Panc1 (cell line): Measurements from ENCODE around the gene SDR39U1. TPM values are rescaled to one million over a fixed set of nuclear protein-coding genes. Genes with fewer than 3 reads are reported as not detected.

ENCODE experiments used
- ATAC-seq: fragments of 200-7000 bp; cut with Tn5 transposase; 2 replicates; pipeline ENCODE4 v1.9.1; 2020; ENCODE audit warnings: mild to moderate bottlenecking, moderate library complexity
- BruUV-seq: library from RNA; stranded (reverse); fragments of 400-500 nt; replicated peaks from 2 replicates; lab custom pipeline; 2021; lab: Mats Ljungman, UMichigan
- CTCF ChIA-PET: fragments of 300-600 bp; sonication (Branson Sonifier 250); formaldehyde crosslinking; loops from one replicate; lab custom pipeline; 2022; ENCODE audit warnings: antibody characterized with exemption; lab: Charles Lee
- POLR2A ChIA-PET: fragments of 300-600 bp; sonication (Branson Sonifier 250); formaldehyde crosslinking; loops from one replicate; lab custom pipeline; 2022; ENCODE audit warnings: antibody characterized with exemption; lab: Charles Lee
- DNase-seq: peaks from one replicate; pipeline ENCODE4 v3.0.0-alpha.2; 2010; ENCODE audit warnings: low read depth, low spot score
- H3K27ac ChIP-seq: 2 replicates; pipeline ENCODE4 v1.5.1; 2011; ENCODE audit warnings: mild to moderate bottlenecking, low read length, inconsistent platforms
- H3K27me3 ChIP-seq: fragments of 200-500 bp; sonication (Bioruptor generic); 2 replicates; pipeline ENCODE4 v1.6.0; 2014; ENCODE audit warnings: low read length, inconsistent platforms; ENCODE audit not compliant: control insufficient read depth, insufficient read depth
- H3K36me3 ChIP-seq: fragments of 200-500 bp; sonication (Bioruptor generic); 2 replicates; pipeline ENCODE4 v1.5.1; 2014; ENCODE audit warnings: inconsistent platforms, mild to moderate bottlenecking, low read length, moderate library complexity; ENCODE audit not compliant: control insufficient read depth, insufficient read depth
- H3K4me1 ChIP-seq: 2 replicates; pipeline ENCODE4 v1.5.1; 2011; ENCODE audit warnings: inconsistent platforms, mild to moderate bottlenecking, low read length, moderate library complexity; ENCODE audit not compliant: control insufficient read depth, insufficient read depth
- H3K4me3 ChIP-seq, 2 experiments: 2 replicates each; pipeline ENCODE4 v1.5.1; 2011 to 2012; ENCODE audit warnings: low read depth in 2 of 2, low read length in 2 of 2, mild to moderate bottlenecking in 2 of 2, inconsistent platforms in 1 of 2, moderate library complexity in 1 of 2
- H3K9me3 ChIP-seq: fragments of 200-500 bp; sonication (Bioruptor generic); 2 replicates; pipeline ENCODE4 v1.5.1; 2014; ENCODE audit warnings: low read depth, mild to moderate bottlenecking, inconsistent platforms, low read length, moderate library complexity; ENCODE audit not compliant: control insufficient read depth, insufficient read depth
- CTCF ChIP-seq: fragments of 450-650 bp; IDR thresholded peaks from 2 replicates; pipeline ENCODE4 v1.5.1; 2017; ENCODE audit warnings: mild to moderate bottlenecking
- POLR2AphosphoS5 ChIP-seq: IDR thresholded peaks from 2 replicates; pipeline ENCODE4 v1.6.1; 2012; ENCODE audit warnings: mild to moderate bottlenecking, low read depth, low read length, moderate library complexity
- SIN3A ChIP-seq: IDR thresholded peaks from 2 replicates; pipeline ENCODE4 v1.6.1; 2012; ENCODE audit warnings: low read depth, mild to moderate bottlenecking, low read length, moderate library complexity, borderline replicate concordance; ENCODE audit not compliant: insufficient read depth
- TCF7L2 ChIP-seq: IDR thresholded peaks from 2 replicates; pipeline ENCODE4 v1.6.1; 2011; ENCODE audit warnings: mild to moderate bottlenecking, low read depth, low read length, inconsistent platforms
- in situ Hi-C: cut with HindIII; loops from 2 replicates; pipeline ENCODE4 v1.10.0; 2016; ENCODE audit warnings: low sequenced_read_pairs, low pct_unique_long_range_greater_than_20kb
- intact Hi-C: fragments of 100-400 bp; cut with micrococcal nuclease; formaldehyde crosslinking; loops from one replicate; pipeline ENCODE4 v1.10.0; 2022; ENCODE audit not compliant: unreplicated experiment
- total RNA-seq: library from RNA; stranded (reverse); gene quantifications from one replicate; pipeline ENCODE4 v1.2.1, GENCODE V29; 2021; ENCODE audit not compliant: unreplicated experiment
- TF ChIP-seq, protein P1 (sequence below), 2 experiments: IDR thresholded peaks; 2 replicates each; pipeline ENCODE4 v1.6.1; 2011 to 2012; ENCODE audit warnings: low read depth in 2 of 2, control low read depth in 1 of 2, low read length in 1 of 2, mild to moderate bottlenecking in 1 of 2, moderate library complexity in 1 of 2; ENCODE audit not compliant: insufficient read depth in 1 of 2

Gene SDR39U1
- total RNA-seq, 1 experiment from 2014 or later: 54.2 TPM

DNA sequence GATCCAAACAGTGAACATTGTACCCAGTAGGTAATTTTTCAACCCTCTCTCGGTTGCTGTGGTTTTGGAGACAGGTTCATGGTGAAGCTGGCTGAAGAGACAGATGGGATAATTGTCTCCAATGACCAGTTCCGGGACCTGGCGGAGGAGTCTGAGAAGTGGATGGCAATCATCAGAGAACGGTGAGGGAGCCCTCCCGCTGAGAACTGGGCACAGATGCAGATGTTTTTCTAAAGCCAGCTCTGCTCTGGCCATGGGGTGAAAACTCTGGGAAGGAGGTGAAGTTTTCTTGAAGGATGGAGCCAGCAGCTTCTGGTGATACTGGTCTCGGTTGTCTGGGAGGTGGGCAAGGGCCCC lies 6.6 kb downstream of the SDR39U1 start:
- Histone ChIP-seq H3K4me1 (peaks cover 14% of the 10 kb centered on the region), H3K9me3 (no peaks in the 10 kb centered on the region), H3K36me3 (peaks cover 2% of the 10 kb centered on the region), H3K27me3 (no peaks in the 10 kb centered on the region), H3K4me3 (no peak overlapping the region), H3K27ac (no peak overlapping the region)
- TF ChIP-seq, protein P1, sequence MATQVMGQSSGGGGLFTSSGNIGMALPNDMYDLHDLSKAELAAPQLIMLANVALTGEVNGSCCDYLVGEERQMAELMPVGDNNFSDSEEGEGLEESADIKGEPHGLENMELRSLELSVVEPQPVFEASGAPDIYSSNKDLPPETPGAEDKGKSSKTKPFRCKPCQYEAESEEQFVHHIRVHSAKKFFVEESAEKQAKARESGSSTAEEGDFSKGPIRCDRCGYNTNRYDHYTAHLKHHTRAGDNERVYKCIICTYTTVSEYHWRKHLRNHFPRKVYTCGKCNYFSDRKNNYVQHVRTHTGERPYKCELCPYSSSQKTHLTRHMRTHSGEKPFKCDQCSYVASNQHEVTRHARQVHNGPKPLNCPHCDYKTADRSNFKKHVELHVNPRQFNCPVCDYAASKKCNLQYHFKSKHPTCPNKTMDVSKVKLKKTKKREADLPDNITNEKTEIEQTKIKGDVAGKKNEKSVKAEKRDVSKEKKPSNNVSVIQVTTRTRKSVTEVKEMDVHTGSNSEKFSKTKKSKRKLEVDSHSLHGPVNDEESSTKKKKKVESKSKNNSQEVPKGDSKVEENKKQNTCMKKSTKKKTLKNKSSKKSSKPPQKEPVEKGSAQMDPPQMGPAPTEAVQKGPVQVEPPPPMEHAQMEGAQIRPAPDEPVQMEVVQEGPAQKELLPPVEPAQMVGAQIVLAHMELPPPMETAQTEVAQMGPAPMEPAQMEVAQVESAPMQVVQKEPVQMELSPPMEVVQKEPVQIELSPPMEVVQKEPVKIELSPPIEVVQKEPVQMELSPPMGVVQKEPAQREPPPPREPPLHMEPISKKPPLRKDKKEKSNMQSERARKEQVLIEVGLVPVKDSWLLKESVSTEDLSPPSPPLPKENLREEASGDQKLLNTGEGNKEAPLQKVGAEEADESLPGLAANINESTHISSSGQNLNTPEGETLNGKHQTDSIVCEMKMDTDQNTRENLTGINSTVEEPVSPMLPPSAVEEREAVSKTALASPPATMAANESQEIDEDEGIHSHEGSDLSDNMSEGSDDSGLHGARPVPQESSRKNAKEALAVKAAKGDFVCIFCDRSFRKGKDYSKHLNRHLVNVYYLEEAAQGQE (IDR thresholded peaks at IDR 0.05; ENCODE audit: insufficient read depth in 1 of 2, low read depth in 2 of 2, low read length in 1 of 2): no peak
- TF ChIP-seq SIN3A (no peak), POLR2AphosphoS5 (no peak), CTCF (no peak), TCF7L2 (no peak)
- intact Hi-C loops: no loop called here
- ChIA-PET CTCF (interaction anchor here (1.2 kb wide), 1 partner anchor 104 kb away, joined by 11 read pairs; no protein-coding TSS in a partner anchor), POLR2A (interaction anchor here (0.7 kb wide), 1 partner anchor 64 kb away, joined by 4 read pairs; no protein-coding TSS in a partner anchor)
- DNase-seq (no peak), ATAC-seq (no peak)
- in situ Hi-C loops: loop anchor here (10.0 kb wide), 1 partner anchor 101 kb away; the partner anchor contains the start of genes ADCY4 and RIPK3
- BruUV-seq: no TSS peak

DNA sequence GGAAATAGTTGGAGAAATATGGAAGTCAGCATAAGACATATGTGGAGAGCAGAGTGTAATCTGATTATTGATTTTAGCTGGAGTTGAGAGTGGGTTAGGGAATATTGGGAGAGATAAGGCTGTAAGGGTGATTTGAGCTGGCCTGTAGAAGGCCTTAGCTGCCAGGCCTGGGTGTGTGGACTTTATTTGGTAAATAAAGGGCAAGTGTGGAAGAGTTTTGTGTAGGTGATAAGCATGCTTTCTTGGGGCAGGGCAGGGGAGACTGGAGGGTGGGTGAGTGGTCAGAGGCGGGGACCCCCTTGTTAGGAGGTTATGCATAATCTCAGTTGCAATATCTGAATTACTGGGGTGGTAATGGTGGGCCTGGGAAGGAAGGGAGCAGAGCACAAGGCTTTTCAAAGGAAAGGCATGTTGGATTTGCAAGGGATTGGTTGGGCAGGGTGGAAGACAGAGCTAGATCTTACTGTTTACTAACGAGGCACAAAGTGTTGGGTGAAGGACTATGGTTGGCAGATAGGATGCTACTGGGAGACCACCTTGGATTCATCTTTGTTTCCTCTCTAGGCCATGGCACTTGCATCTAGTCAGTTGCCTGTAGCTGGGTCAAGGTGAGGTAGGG lies 7.3 kb downstream of the SDR39U1 start:
- BruUV-seq: no TSS peak
- ATAC-seq (no peak), DNase-seq (no peak)
- peaks cover 7% of the 10 kb centered on the region for H3K36me3 ChIP-seq
- no peak for TF ChIP-seq TCF7L2
- TF ChIP-seq, protein P1 (IDR thresholded peaks at IDR 0.05; ENCODE audit: insufficient read depth in 1 of 2, low read depth in 2 of 2, low read length in 1 of 2): no peak
- no peak; the same call in 1 of the 2 replicates for TF ChIP-seq POLR2AphosphoS5
- TF ChIP-seq CTCF: no peak
- no peak for TF ChIP-seq SIN3A
- no peaks in the 10 kb centered on the region for H3K27me3 ChIP-seq
- H3K4me1 ChIP-seq: peaks cover 8% of the 10 kb centered on the region
- H3K4me3 ChIP-seq: no peak overlapping the region
- in situ Hi-C loops: loop anchor here (10.0 kb wide), 1 partner anchor 100 kb away; the partner anchor contains the start of genes ADCY4 and RIPK3
- POLR2A ChIA-PET: interaction anchor here (0.5 kb wide), 1 partner anchor 70 kb away, joined by 3 read pairs; no protein-coding TSS in a partner anchor
- intact Hi-C loops: no loop called here
- no peaks in the 10 kb centered on the region for H3K9me3 ChIP-seq
- CTCF ChIA-PET: interaction anchor here (1.2 kb wide), 1 partner anchor 104 kb away, joined by 11 read pairs; no protein-coding TSS in a partner anchor
- no peak overlapping the region for H3K27ac ChIP-seq
